ENCODE results near the gene ITGB3.

- TF ChIP-seq MXI1 (IDR thresholded peaks at IDR 0.05; ENCODE audit: low read depth, low read length), result no peak
- TF ChIP-seq, protein P1, sequence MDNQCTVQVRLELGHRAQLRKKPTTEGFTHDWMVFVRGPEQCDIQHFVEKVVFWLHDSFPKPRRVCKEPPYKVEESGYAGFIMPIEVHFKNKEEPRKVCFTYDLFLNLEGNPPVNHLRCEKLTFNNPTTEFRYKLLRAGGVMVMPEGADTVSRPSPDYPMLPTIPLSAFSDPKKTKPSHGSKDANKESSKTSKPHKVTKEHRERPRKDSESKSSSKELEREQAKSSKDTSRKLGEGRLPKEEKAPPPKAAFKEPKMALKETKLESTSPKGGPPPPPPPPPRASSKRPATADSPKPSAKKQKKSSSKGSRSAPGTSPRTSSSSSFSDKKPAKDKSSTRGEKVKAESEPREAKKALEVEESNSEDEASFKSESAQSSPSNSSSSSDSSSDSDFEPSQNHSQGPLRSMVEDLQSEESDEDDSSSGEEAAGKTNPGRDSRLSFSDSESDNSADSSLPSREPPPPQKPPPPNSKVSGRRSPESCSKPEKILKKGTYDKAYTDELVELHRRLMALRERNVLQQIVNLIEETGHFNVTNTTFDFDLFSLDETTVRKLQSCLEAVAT (IDR thresholded peaks at IDR 0.05), result no peak
- no peak for TF ChIP-seq REST (IDR thresholded peaks at IDR 0.05; ENCODE audit: low read depth, low read length)
- TF ChIP-seq RFX5 (IDR thresholded peaks at IDR 0.05; ENCODE audit: low read depth, low read length), result no peak
- TF ChIP-seq CREB1 (IDR thresholded peaks at IDR 0.05; ENCODE audit: low read depth), result no peak
- TF ChIP-seq BCL3 (IDR thresholded peaks at IDR 0.05; ENCODE audit: borderline replicate concordance, insufficient read depth, low read depth, low read length, poor library complexity, severe bottlenecking), result no peak
- TF ChIP-seq, protein P2, sequence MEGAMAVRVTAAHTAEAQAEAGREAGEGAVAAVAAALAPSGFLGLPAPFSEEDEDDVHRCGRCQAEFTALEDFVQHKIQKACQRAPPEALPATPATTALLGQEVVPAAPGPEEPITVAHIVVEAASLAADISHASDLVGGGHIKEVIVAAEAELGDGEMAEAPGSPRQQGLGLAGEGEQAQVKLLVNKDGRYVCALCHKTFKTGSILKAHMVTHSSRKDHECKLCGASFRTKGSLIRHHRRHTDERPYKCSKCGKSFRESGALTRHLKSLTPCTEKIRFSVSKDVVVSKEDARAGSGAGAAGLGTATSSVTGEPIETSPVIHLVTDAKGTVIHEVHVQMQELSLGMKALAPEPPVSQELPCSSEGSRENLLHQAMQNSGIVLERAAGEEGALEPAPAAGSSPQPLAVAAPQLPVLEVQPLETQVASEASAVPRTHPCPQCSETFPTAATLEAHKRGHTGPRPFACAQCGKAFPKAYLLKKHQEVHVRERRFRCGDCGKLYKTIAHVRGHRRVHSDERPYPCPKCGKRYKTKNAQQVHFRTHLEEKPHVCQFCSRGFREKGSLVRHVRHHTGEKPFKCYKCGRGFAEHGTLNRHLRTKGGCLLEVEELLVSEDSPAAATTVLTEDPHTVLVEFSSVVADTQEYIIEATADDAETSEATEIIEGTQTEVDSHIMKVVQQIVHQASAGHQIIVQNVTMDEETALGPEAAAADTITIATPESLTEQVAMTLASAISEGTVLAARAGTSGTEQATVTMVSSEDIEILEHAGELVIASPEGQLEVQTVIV (IDR thresholded peaks at IDR 0.05; ENCODE audit: borderline replicate concordance, partially characterized antibody), result no peak
- no peak for TF ChIP-seq NFXL1 (IDR thresholded peaks at IDR 0.05; ENCODE audit: borderline replicate concordance)
- no peak for TF ChIP-seq CEBPB (IDR thresholded peaks at IDR 0.05; ENCODE audit: borderline replicate concordance in 1 of 2, low read depth in 2 of 2, low read length in 2 of 2)
Measured at GRCh38 chr17:47304186-47304585, 50.6 kb downstream of the ITGB3 start.
